ENCODE measurements around the gene TRIM62.

Gene TRIM62

GRCh38 chr1:33181921-33182341 lies at the start of gene TRIM62:
TSS of gene TRIM62 (minus strand) at chr1:33182043. CDS start at chr1:33181432, 611 bp downstream.
- TF ChIP-seq ZFX (IDR thresholded peaks at IDR 0.05; ENCODE audit: borderline replicate concordance) (no peak), CTCF (IDR thresholded peaks at IDR 0.05) (no peak)
- H3K27ac ChIP-seq = peak within 1 kb of the TSS; percentile 78

GRCh38 chr1:33231166-33231565 lies 49.3 kb upstream of the TRIM62 start:
- TF ChIP-seq CTCF (IDR thresholded peaks at IDR 0.05) (no peak), ZFX (IDR thresholded peaks at IDR 0.05; ENCODE audit: borderline replicate concordance) (no peak)
- no peak overlapping the region for H3K27ac ChIP-seq

GRCh38 chr1:33228935-33229487 lies 47.2 kb upstream of the TRIM62 start:
- H3K27ac ChIP-seq = no peak overlapping the region

GRCh38 chr1:33225586-33225985 lies 43.7 kb upstream of the TRIM62 start:
- no peak overlapping the region for H3K27ac ChIP-seq
- no peak for TF ChIP-seq CTCF (IDR thresholded peaks at IDR 0.05)
- no peak for TF ChIP-seq ZFX (IDR thresholded peaks at IDR 0.05; ENCODE audit: borderline replicate concordance)

More at GRCh38 chr1:33228935-33229487, 47.2 kb upstream of the TRIM62 start:
- TF ChIP-seq CTCF (IDR thresholded peaks at IDR 0.05) (no peak), ZFX (IDR thresholded peaks at IDR 0.05; ENCODE audit: borderline replicate concordance) (no peak)

- H3K27ac ChIP-seq = no peak overlapping the region
- TF ChIP-seq ZFX (IDR thresholded peaks at IDR 0.05; ENCODE audit: borderline replicate concordance) = no peak
- no peak for TF ChIP-seq CTCF (IDR thresholded peaks at IDR 0.05)
These were observed 42.4 kb upstream of the TRIM62 start for GRCh38 chr1:33224166-33224707.

GRCh38 chr1:33222381-33222780 lies 40.5 kb upstream of the TRIM62 start:
- no peak for TF ChIP-seq CTCF (IDR thresholded peaks at IDR 0.05)
- no peak for TF ChIP-seq ZFX (IDR thresholded peaks at IDR 0.05; ENCODE audit: borderline replicate concordance)
- H3K27ac ChIP-seq = no peak overlapping the region

- no peak overlapping the region for H3K27ac ChIP-seq
- TF ChIP-seq CTCF (IDR thresholded peaks at IDR 0.05) = no peak
- no peak for TF ChIP-seq ZFX (IDR thresholded peaks at IDR 0.05; ENCODE audit: borderline replicate concordance)
These were observed 39.5 kb upstream of the TRIM62 start for GRCh38 chr1:33221385-33221758.
